K562 (cell line): Measurements from ENCODE around the gene RAI14. TPM values are rescaled to one million over a fixed set of nuclear protein-coding genes. Genes with fewer than 3 reads are reported as not detected.

Experiments
- ATAC-seq: fragments of 200-7000 bp; cut with Tn5 transposase; 3 replicates; pipeline ENCODE4 v1.9.1; 2020; ENCODE audit warnings: moderate library complexity
- BruUV-seq: library from RNA; stranded (reverse); fragments of 400-500 nt; replicated peaks from 2 replicates; lab custom pipeline; 2021; lab: Mats Ljungman, UMichigan
- CTCF ChIA-PET: fragments of 300-600 bp; formaldehyde crosslinking; extraction: SDS; loops from one replicate; lab custom pipeline; 2021; ENCODE audit warnings: low intra/inter-chr PET ratio; lab: Yijun Ruan, JAX
- POLR2A ChIA-PET: fragments of 300-600, 350-650 bp; sonication (Branson Sonifier 250); formaldehyde crosslinking; extraction: SDS; loops from one replicate; lab custom pipeline; 2021; ENCODE audit warnings: antibody characterized with exemption, inconsistent platforms; lab: Yijun Ruan, JAX
- DNase-seq, 4 experiments: peaks; one replicate each; pipeline versions ENCODE4 v3.0.0 to v3.0.0-alpha.2; 2011 to 2018; ENCODE audit warnings: low spot score in 3 of 4, mixed read lengths in 3 of 4; ENCODE audit errors: extremely low read depth in 1 of 4
- FAIRE-seq: peaks from 2 replicates; lab custom pipeline; 2011; peaks lifted over from hg19 to GRCh38; lab: Jason Lieb, UNC
- H2AFZ ChIP-seq: 2 replicates; pipeline ENCODE4 v1.6.0; 2011; ENCODE audit warnings: low read depth, low read length, control low read depth, inconsistent platforms
- H3K27ac ChIP-seq: fragments of 200-600 bp; 3 replicates; pipeline ENCODE4 v1.8.0; 2011; ENCODE audit warnings: low read depth, mild to moderate bottlenecking, control low read depth, inconsistent platforms, low read length, moderate library complexity, mixed read lengths; ENCODE audit errors: extremely low read depth
- H3K27me3 ChIP-seq, 2 experiments: fragments of 300-600 bp in 1 of 2; 2 replicates in 1 of 2; 3 replicates in 1 of 2; pipeline versions ENCODE4 v1.6.0 to v1.8.0; 2011; ENCODE audit warnings: inconsistent platforms in 2 of 2, low read length in 2 of 2, mild to moderate bottlenecking in 1 of 2, mixed read lengths in 1 of 2, moderate library complexity in 1 of 2; ENCODE audit not compliant: control insufficient read depth in 2 of 2, insufficient read depth in 2 of 2
- H3K36me3 ChIP-seq: fragments of 300-600 bp; 3 replicates; pipeline ENCODE4 v1.8.0; 2011; ENCODE audit warnings: mild to moderate bottlenecking, low read length, inconsistent platforms; ENCODE audit not compliant: control insufficient read depth, insufficient read depth
- H3K4me1 ChIP-seq, 2 experiments: fragments of 200-600 bp in 1 of 2; replicated peaks in 1 of 2; 2 replicates in 1 of 2; 3 replicates in 1 of 2; pipeline versions ENCODE4 v1.5.1 to v1.8.0; 2011; ENCODE audit warnings: inconsistent platforms in 2 of 2, low read length in 2 of 2, mild to moderate bottlenecking in 1 of 2, mixed read lengths in 1 of 2, moderate library complexity in 1 of 2; ENCODE audit not compliant: control insufficient read depth in 2 of 2, insufficient read depth in 2 of 2
- H3K4me2 ChIP-seq: 2 replicates; pipeline ENCODE4 v1.6.1; 2011; ENCODE audit warnings: low read length, control low read depth, inconsistent platforms, mixed read lengths; ENCODE audit not compliant: insufficient read depth
- H3K4me3 ChIP-seq: fragments of 200-600 bp; sonication (generic), shearing (Covaris generic); 2 replicates; pipeline ENCODE4 v1.5.1; 2016; ENCODE audit warnings: control low read depth, inconsistent platforms
- H3K79me2 ChIP-seq: fragments of 200-600 bp; 3 replicates; pipeline ENCODE4 v1.8.0; 2011; ENCODE audit warnings: low read length, inconsistent platforms; ENCODE audit not compliant: control insufficient read depth, insufficient read depth
- H3K9ac ChIP-seq, 2 experiments: 2 replicates each; pipeline versions ENCODE4 v1.6.0 to v1.6.1; 2011; ENCODE audit warnings: low read depth in 2 of 2, low read length in 2 of 2, control low read depth in 1 of 2, inconsistent platforms in 1 of 2, mild to moderate bottlenecking in 1 of 2, mixed read lengths in 1 of 2; ENCODE audit not compliant: insufficient read depth in 1 of 2
- H3K9me1 ChIP-seq: one replicate; pipeline ENCODE4 v1.6.0; 2011; ENCODE audit warnings: inconsistent platforms, mild to moderate bottlenecking, low read length, moderate library complexity; ENCODE audit not compliant: control insufficient read depth, insufficient read depth
- H3K9me3 ChIP-seq: replicated peaks from 2 replicates; pipeline ENCODE4 v1.5.1; 2011; ENCODE audit warnings: low read depth, low read length, inconsistent platforms; ENCODE audit not compliant: control insufficient read depth, insufficient read depth
- H4K20me1 ChIP-seq: replicated peaks from 2 replicates; pipeline ENCODE4 v1.6.1; 2011; ENCODE audit warnings: low read length, inconsistent platforms, mixed read lengths; ENCODE audit not compliant: control insufficient read depth, insufficient read depth
- CEBPG ChIP-seq, 3 experiments: fragments of 200-800 bp in 1 of 3; sonication (Bioruptor generic) in 1 of 3; sonication (generic) in 1 of 3; formaldehyde crosslinking in 1 of 3; IDR thresholded peaks in 2 of 3; conservative IDR thresholded peaks in 1 of 3; 2 replicates each; pipeline versions ENCODE4 v1.6.1 to v1.8.0; 2016 to 2022; ENCODE audit warnings: missing compliant biosample characterization in 2 of 3, missing genetic modification characterization in 2 of 3, mild to moderate bottlenecking in 1 of 3, missing genetic modification reagents in 1 of 3
- RBM15 ChIP-seq: fragments of 200-400 bp; formaldehyde crosslinking; IDR thresholded peaks from 2 replicates; pipeline ENCODE4 v1.6.1; 2018; ENCODE audit warnings: mild to moderate bottlenecking, low read length, moderate library complexity; ENCODE audit not compliant: insufficient read depth
- SMARCB1 ChIP-seq: IDR thresholded peaks from 2 replicates; pipeline ENCODE4 v1.6.1; 2011; ENCODE audit warnings: improper control_type of control experiment, low read depth; ENCODE audit not compliant: insufficient read length
- WGBS: fragments of 100-300 bp; shearing (Covaris generic); methylation state at CpG from one replicate; pipeline ENCODE4 v1.1.6; 2016; ENCODE audit warnings: low coverage, mixed read lengths; ENCODE audit not compliant: insufficient coverage; ENCODE audit errors: missing lambda C conversion rate; 5-methylcytosine and 5-hydroxymethylcytosine counted together
- in situ Hi-C: fragments of 300-500 bp; cut with MboI; formaldehyde crosslinking; loops from 4 replicates; pipeline ENCODE4 v1.15.0; 2018; ENCODE audit warnings: inconsistent platforms, mixed read lengths
- intact Hi-C: fragments of 100-400 bp; cut with micrococcal nuclease; formaldehyde crosslinking; loops from 2 replicates; pipeline ENCODE4 v1.14.2; 2022
- polyA plus RNA-seq, 8 experiments: library from polyadenylated mRNA; depleted of rRNA in 4 of 8; stranded (reverse) in 5 of 8; unstranded in 3 of 8; fragments of >200 nt; fragmentation: Nextera tagmentation in 2 of 8; fragmentation: Illumina TruSeq in 1 of 8; extraction: Ambion mirVana in 2 of 8; extraction: Trizol in 1 of 8; gene quantifications; 2 replicates each; pipeline versions ENCODE4 v1.2.1 to v1.2.3, GENCODE V29; 2011 to 2014; ENCODE audit warnings: inconsistent platforms in 1 of 8, missing spikeins in 1 of 8
- total RNA-seq, 7 experiments: library from RNA; depleted of rRNA in 6 of 7; stranded (reverse); fragments of >200 nt in 6 of 7; fragmentation: Illumina TruSeq in 2 of 7; extraction: Trizol in 2 of 7; gene quantifications; 2 replicates each; pipeline versions ENCODE4 v1.2.1 to v1.2.3, GENCODE V29; 2011 to 2021; ENCODE audit warnings: low replicate concordance in 1 of 7

RAI14 gene
- total and polyA plus RNA-seq, 9 of the 15 experiments (the other 6 are each of a cell fraction or from before 2014, with no cell fraction given) = 11.3 to 82.5 (median 34.8) TPM

- no peaks in the 10 kb centered on the region; a peak in 1 of 5 replicates for H3K4me1 ChIP-seq
- no peak overlapping the region for H3K4me2 ChIP-seq
- H4K20me1 ChIP-seq = no peaks in the 10 kb centered on the region
- DNase-seq = no peak
- no peaks in the 10 kb centered on the region for H3K27me3 ChIP-seq
- H2AFZ ChIP-seq = no peak overlapping the region
- ATAC-seq = no peak
- intact Hi-C loops (no loop called here), in situ Hi-C loops (no loop called here)
- no peaks in the 10 kb centered on the region for H3K9me1 ChIP-seq
- no peaks in the 10 kb centered on the region for H3K36me3 ChIP-seq
- BruUV-seq = no TSS peak
- POLR2A ChIA-PET = interaction anchor here (0.5 to 1.6 kb wide), 4 partner anchors 10 to 118 kb away, joined by 3 read pairs; no protein-coding TSS in a partner anchor
- H3K27ac ChIP-seq = no peak overlapping the region
- no peak overlapping the region for H3K4me3 ChIP-seq
- no peaks in the 10 kb centered on the region for H3K79me2 ChIP-seq
- WGBS = 32% methylated on average over 5 of the region's 5 CpGs
- FAIRE-seq = no peak
- TF ChIP-seq RBM15 = no peak
- H3K9ac ChIP-seq = no peak overlapping the region
- CTCF ChIA-PET = no interaction called here
- no peaks in the 10 kb centered on the region for H3K9me3 ChIP-seq
Observed at GRCh38 chr5:34859253-34859652, 203.1 kb downstream of the RAI14 start.

GRCh38 chr5:34863946-34864345, 207.8 kb downstream of the RAI14 start:
- FAIRE-seq (no peak), ATAC-seq (no peak), DNase-seq (no peak)
- H3K9ac ChIP-seq = no peak overlapping the region
- ChIA-PET CTCF (no interaction called here), POLR2A (interaction anchor here (0.6 kb wide), 1 partner anchor 101 kb away, joined by 3 read pairs; no protein-coding TSS in a partner anchor)
- H4K20me1 ChIP-seq = no peaks in the 10 kb centered on the region
- peak overlapping the region; percentile 32; the same call in 1 of the 2 replicates for H2AFZ ChIP-seq
- peaks cover 7 to 28% of the 10 kb centered on the region in 2 experiments for H3K4me1 ChIP-seq
- H3K9me1 ChIP-seq = no peaks in the 10 kb centered on the region
- 57% methylated on average over 3 of the region's 3 CpGs for WGBS
- H3K27me3 ChIP-seq = no peaks in the 10 kb centered on the region
- no peak overlapping the region for H3K4me2 ChIP-seq
- no peaks in the 10 kb centered on the region for H3K79me2 ChIP-seq
- BruUV-seq = no TSS peak
- intact Hi-C loops = no loop called here
- in situ Hi-C loops = no loop called here
- H3K4me3 ChIP-seq = no peak overlapping the region
- H3K36me3 ChIP-seq = no peaks in the 10 kb centered on the region
- no peak overlapping the region for H3K27ac ChIP-seq
- no peak for TF ChIP-seq CEBPG (CRISPR knock-in tag; IDR thresholded peaks at IDR 0.05)
- TF ChIP-seq CEBPG (tag; conservative IDR thresholded peaks at IDR 0.05 in 1 of 2, IDR thresholded peaks at IDR 0.05 in 1 of 2) = peak in 1 of 2 experiments; percentile 32; a peak in 1 of 4 replicates
- no peak for TF ChIP-seq SMARCB1
- H3K9me3 ChIP-seq = no peaks in the 10 kb centered on the region
